ENCODE results near the gene OSTN. TPM values are rescaled to one million over a fixed set of nuclear protein-coding genes. Genes with fewer than 3 reads are reported as not detected.

The OSTN gene
- total RNA-seq, 1 experiment from 2014 or later: not detected

DNA sequence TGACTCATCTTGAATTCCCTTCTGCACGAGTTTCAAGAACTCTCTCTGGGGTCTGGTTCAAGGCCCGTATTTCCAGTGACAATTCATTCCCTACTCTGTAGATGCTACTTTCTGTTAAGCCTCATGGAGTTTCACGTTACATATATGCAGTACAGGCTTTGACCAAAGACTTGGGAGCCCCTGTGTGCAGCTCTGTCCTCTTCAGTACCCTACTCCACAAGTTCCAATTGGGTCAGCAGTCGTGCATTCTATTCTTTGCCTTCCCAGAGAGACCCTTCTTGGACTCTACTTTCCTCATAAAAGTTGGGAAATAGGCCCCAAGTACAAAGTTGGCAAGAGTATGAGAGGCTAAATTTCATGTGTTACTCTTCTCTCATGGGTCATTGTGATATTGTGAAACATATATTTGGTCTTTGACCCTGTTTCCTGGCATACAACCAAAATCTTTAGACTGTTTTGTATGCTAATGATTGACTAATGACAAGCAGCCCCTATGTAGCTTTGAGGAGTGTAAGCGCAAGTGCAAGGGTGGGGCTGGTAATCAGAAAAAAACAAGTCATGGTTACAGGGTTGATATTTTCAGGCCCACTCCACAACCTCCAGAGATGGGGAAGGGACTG is 115.2 kb downstream of the OSTN start:
- DNase-seq (ENCODE audit: low read depth, low spot score): no peak
- ChIA-PET CTCF (no interaction called here), POLR2A (no interaction called here)
- Histone ChIP-seq H3K9me3 (ENCODE audit: control insufficient read depth, insufficient read depth, low read depth, low read length) (no peaks in the 10 kb centered on the region), H3K27ac (ENCODE audit: low read length) (no peak overlapping the region), H3K4me3 (ENCODE audit: low read depth in 2 of 2, low read length in 2 of 2) (no peak overlapping the region), H3K27me3 (ENCODE audit: control insufficient read depth, insufficient read depth, low read length) (no peaks in the 10 kb centered on the region), H3K36me3 (ENCODE audit: control insufficient read depth, insufficient read depth, low read length) (no peaks in the 10 kb centered on the region), H3K4me1 (ENCODE audit: control insufficient read depth, insufficient read depth, low read length) (no peaks in the 10 kb centered on the region)
- in situ Hi-C loops (cut with HindIII; ENCODE audit: low pct_unique_long_range_greater_than_20kb, low sequenced_read_pairs) (no loop called here), intact Hi-C loops (cut with micrococcal nuclease; ENCODE audit: unreplicated experiment) (no loop called here)
- TF ChIP-seq SIN3A (IDR thresholded peaks at IDR 0.05; ENCODE audit: borderline replicate concordance, insufficient read depth, low read depth, low read length) (no peak), POLR2AphosphoS5 (IDR thresholded peaks at IDR 0.05; ENCODE audit: low read depth, low read length) (no peak), TCF7L2 (IDR thresholded peaks at IDR 0.05; ENCODE audit: low read depth, low read length) (no peak), CTCF (IDR thresholded peaks at IDR 0.05) (no peak)
- TF ChIP-seq, protein P1, sequence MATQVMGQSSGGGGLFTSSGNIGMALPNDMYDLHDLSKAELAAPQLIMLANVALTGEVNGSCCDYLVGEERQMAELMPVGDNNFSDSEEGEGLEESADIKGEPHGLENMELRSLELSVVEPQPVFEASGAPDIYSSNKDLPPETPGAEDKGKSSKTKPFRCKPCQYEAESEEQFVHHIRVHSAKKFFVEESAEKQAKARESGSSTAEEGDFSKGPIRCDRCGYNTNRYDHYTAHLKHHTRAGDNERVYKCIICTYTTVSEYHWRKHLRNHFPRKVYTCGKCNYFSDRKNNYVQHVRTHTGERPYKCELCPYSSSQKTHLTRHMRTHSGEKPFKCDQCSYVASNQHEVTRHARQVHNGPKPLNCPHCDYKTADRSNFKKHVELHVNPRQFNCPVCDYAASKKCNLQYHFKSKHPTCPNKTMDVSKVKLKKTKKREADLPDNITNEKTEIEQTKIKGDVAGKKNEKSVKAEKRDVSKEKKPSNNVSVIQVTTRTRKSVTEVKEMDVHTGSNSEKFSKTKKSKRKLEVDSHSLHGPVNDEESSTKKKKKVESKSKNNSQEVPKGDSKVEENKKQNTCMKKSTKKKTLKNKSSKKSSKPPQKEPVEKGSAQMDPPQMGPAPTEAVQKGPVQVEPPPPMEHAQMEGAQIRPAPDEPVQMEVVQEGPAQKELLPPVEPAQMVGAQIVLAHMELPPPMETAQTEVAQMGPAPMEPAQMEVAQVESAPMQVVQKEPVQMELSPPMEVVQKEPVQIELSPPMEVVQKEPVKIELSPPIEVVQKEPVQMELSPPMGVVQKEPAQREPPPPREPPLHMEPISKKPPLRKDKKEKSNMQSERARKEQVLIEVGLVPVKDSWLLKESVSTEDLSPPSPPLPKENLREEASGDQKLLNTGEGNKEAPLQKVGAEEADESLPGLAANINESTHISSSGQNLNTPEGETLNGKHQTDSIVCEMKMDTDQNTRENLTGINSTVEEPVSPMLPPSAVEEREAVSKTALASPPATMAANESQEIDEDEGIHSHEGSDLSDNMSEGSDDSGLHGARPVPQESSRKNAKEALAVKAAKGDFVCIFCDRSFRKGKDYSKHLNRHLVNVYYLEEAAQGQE (IDR thresholded peaks at IDR 0.05; ENCODE audit: insufficient read depth in 1 of 2, low read depth in 2 of 2, low read length in 1 of 2): no peak
- no TSS peak for BruUV-seq (replicated peaks)
- no peak for ATAC-seq

Other genes with a start within 250 kb of the OSTN start
- 89.3 TPM for gene CCDC50, start 130.2 kb downstream of the OSTN start, total RNA-seq (2021; ENCODE audit: unreplicated experiment)
- 0.26 TPM for gene UTS2B, start 131.3 kb downstream of the OSTN start, total RNA-seq (2021; ENCODE audit: unreplicated experiment)